ENCODE measurements around the gene NKIRAS2.

- no peak for TF ChIP-seq SALL2 (tag by site-specific recombination; IDR thresholded peaks at IDR 0.05; ENCODE audit: borderline replicate concordance)
- TF ChIP-seq ZNF571 (tag by site-specific recombination; IDR thresholded peaks at IDR 0.05), result no peak
- TF ChIP-seq SP2 (tag by site-specific recombination; IDR thresholded peaks at IDR 0.05), result no peak
- TF ChIP-seq CTCF (tag by site-specific recombination; IDR thresholded peaks at IDR 0.05), result no peak
- no peak for TF ChIP-seq ZEB2 (tag by site-specific recombination; IDR thresholded peaks at IDR 0.05)
- TF ChIP-seq ZNF510 (tag by site-specific recombination; IDR thresholded peaks at IDR 0.05; ENCODE audit: insufficient replicate concordance), result no peak
- no peak for TF ChIP-seq PRDM10 (tag by site-specific recombination; IDR thresholded peaks at IDR 0.05)
- no peak for TF ChIP-seq ZNF174 (tag by site-specific recombination; IDR thresholded peaks at IDR 0.05)
- TF ChIP-seq ZNF366 (tag by site-specific recombination; conservative IDR thresholded peaks at IDR 0.05), result no peak
- no peak for TF ChIP-seq ZBTB10 (tag by site-specific recombination; IDR thresholded peaks at IDR 0.05)
- TF ChIP-seq KLF16 (tag by site-specific recombination; IDR thresholded peaks at IDR 0.05), result no peak
- TF ChIP-seq REST (tag by site-specific recombination; IDR thresholded peaks at IDR 0.05), result no peak
Measured at GRCh38 chr17:42025936-42026335, 6.0 kb downstream of the NKIRAS2 start.

Measured in HEK293 (cell line).